Neural progenitor cell (in vitro differentiated cells): ENCODE data around the gene EVI2A. TPM values are rescaled to one million over a fixed set of nuclear protein-coding genes. Genes with fewer than 3 reads are reported as not detected.
A peak's percentile ranks its signal among the peaks of the same experiment; 100 is the strongest.

Experiments used
- DNase-seq: peaks from one replicate; pipeline ENCODE4 v3.0.0-alpha.2; 2016; ENCODE audit warnings: low spot score
- H2AFZ ChIP-seq: fragments of 200-600 bp; sonication (generic); replicated peaks from 2 replicates; pipeline ENCODE4 v1.6.1; 2016; ENCODE audit warnings: antibody characterized with exemption
- H3F3A ChIP-seq: fragments of 200-600 bp; sonication (generic); 2 replicates; pipeline ENCODE4 v1.6.1; 2016; ENCODE audit warnings: antibody characterized with exemption, low read depth
- H3K27ac ChIP-seq: fragments of 200-600 bp; sonication (generic); 2 replicates; pipeline ENCODE4 v1.5.1; 2016; ENCODE audit warnings: mild to moderate bottlenecking
- H3K27me3 ChIP-seq: fragments of 200-600 bp; sonication (generic); 2 replicates; pipeline ENCODE4 v1.6.1; 2016; ENCODE audit warnings: mild to moderate bottlenecking, moderate library complexity
- H3K36me3 ChIP-seq: fragments of 200-600 bp; sonication (generic); 2 replicates; pipeline ENCODE4 v1.5.1; 2016
- H3K4me1 ChIP-seq: fragments of 200-600 bp; sonication (generic); 2 replicates; pipeline ENCODE4 v1.6.1; 2016; ENCODE audit warnings: mixed run types
- H3K4me2 ChIP-seq: fragments of 200-600 bp; sonication (generic); 2 replicates; pipeline ENCODE4 v1.6.1; 2016
- H3K4me3 ChIP-seq: fragments of 200-600 bp; sonication (generic); 2 replicates; pipeline ENCODE4 v1.5.1; 2016
- H3K79me2 ChIP-seq: fragments of 200-600 bp; sonication (generic); 2 replicates; pipeline ENCODE4 v1.6.1; 2016; ENCODE audit warnings: low read depth
- H3K9ac ChIP-seq: fragments of 200-600 bp; sonication (generic); 2 replicates; pipeline ENCODE4 v1.6.1; 2016
- H3K9me3 ChIP-seq: fragments of 200-600 bp; sonication (generic); 2 replicates; pipeline ENCODE4 v1.5.1; 2016; ENCODE audit warnings: low read depth
- H4K20me1 ChIP-seq: fragments of 200-600 bp; sonication (generic); 2 replicates; pipeline ENCODE4 v1.6.1; 2016; ENCODE audit warnings: low read depth
- H3K27ac Mint-ChIP-seq: 3 replicates; pipeline ENCODE4 v1.8.0; 2021; ENCODE audit warnings: mixed read lengths
- H3K27me3 Mint-ChIP-seq: 2 replicates; pipeline ENCODE4 v1.8.0; 2022; ENCODE audit warnings: low read depth, mild to moderate bottlenecking, inconsistent platforms, moderate library complexity, mixed read lengths; ENCODE audit not compliant: insufficient read depth
- H3K36me3 Mint-ChIP-seq: 3 replicates; pipeline ENCODE4 v1.8.0; 2021; ENCODE audit warnings: mixed read lengths
- H3K4me1 Mint-ChIP-seq: 3 replicates; pipeline ENCODE4 v1.8.0; 2021; ENCODE audit warnings: mixed read lengths
- H3K4me3 Mint-ChIP-seq: 3 replicates; pipeline ENCODE4 v1.8.0; 2021; ENCODE audit warnings: mild to moderate bottlenecking, moderate library complexity, mixed read lengths
- H3K9me3 Mint-ChIP-seq: 3 replicates; pipeline ENCODE4 v1.8.0; 2020; ENCODE audit warnings: mixed read lengths
- CTCF ChIP-seq: fragments of 200-600 bp; sonication (generic); IDR thresholded peaks from 2 replicates; pipeline ENCODE4 v1.5.1; 2017; ENCODE audit warnings: antibody characterized with exemption, mild to moderate bottlenecking
- EZH2 ChIP-seq: fragments of 200-600 bp; sonication (generic); IDR thresholded peaks from 2 replicates; pipeline ENCODE4 v1.6.1; 2017; ENCODE audit warnings: antibody characterized with exemption, mild to moderate bottlenecking, moderate library complexity
- EZH2phosphoT487 ChIP-seq: fragments of 200-600 bp; sonication (generic); IDR thresholded peaks from 2 replicates; pipeline ENCODE4 v1.6.1; 2017; ENCODE audit warnings: antibody characterized with exemption
- total RNA-seq: library from RNA; depleted of rRNA; stranded (reverse); fragments of >200 nt; gene quantifications from 2 replicates; pipeline ENCODE4 v1.2.3, GENCODE V29; 2015; ENCODE audit warnings: low replicate concordance

The EVI2A gene
- total RNA-seq, 1 donor from 2014 or later: not detected

- Histone ChIP-seq H3K4me1 (no peaks in the 10 kb centered on the region), H3K27ac (no peak overlapping the region), H2AFZ (no peak overlapping the region), H3K9ac (no peak overlapping the region), H3K9me3 (no peaks in the 10 kb centered on the region), H3K36me3 (no peaks in the 10 kb centered on the region), H4K20me1 (no peaks in the 10 kb centered on the region), H3K27me3 (no peaks in the 10 kb centered on the region), H3F3A (no peaks in the 10 kb centered on the region), H3K4me2 (no peak overlapping the region), H3K79me2 (no peaks in the 10 kb centered on the region), H3K4me3 (no peak overlapping the region)
- no peak overlapping the region for H3K4me3 Mint-ChIP-seq
- peaks cover 3% of the 10 kb centered on the region for H3K9me3 Mint-ChIP-seq
- no peaks in the 10 kb centered on the region for H3K4me1 Mint-ChIP-seq
- no peak for DNase-seq
- peaks cover 3% of the 10 kb centered on the region for H3K27me3 Mint-ChIP-seq
- no peak for TF ChIP-seq CTCF
- TF ChIP-seq EZH2phosphoT487: no peak
- TF ChIP-seq EZH2: no peak
- no peak overlapping the region for H3K27ac Mint-ChIP-seq
- peaks cover 8% of the 10 kb centered on the region for H3K36me3 Mint-ChIP-seq
These were observed 13.8 kb downstream of the EVI2A start for GRCh38 chr17:31307640-31308039.

- Mint-ChIP-seq H3K27ac (no peak overlapping the region), H3K4me3 (no peak overlapping the region), H3K4me1 (peaks cover 3% of the 10 kb centered on the region), H3K27me3 (no peaks in the 10 kb centered on the region), H3K36me3 (peaks cover 4% of the 10 kb centered on the region), H3K9me3 (no peaks in the 10 kb centered on the region)
- Histone ChIP-seq H3K4me3 (no peak overlapping the region), H3K9me3 (no peaks in the 10 kb centered on the region), H3K36me3 (no peaks in the 10 kb centered on the region), H4K20me1 (no peaks in the 10 kb centered on the region), H3K9ac (no peak overlapping the region), H3K4me2 (no peak overlapping the region), H3K79me2 (no peaks in the 10 kb centered on the region), H3K4me1 (peaks cover 22% of the 10 kb centered on the region), H2AFZ (no peak overlapping the region), H3F3A (no peaks in the 10 kb centered on the region), H3K27me3 (no peaks in the 10 kb centered on the region), H3K27ac (no peak overlapping the region)
- TF ChIP-seq EZH2 (no peak), CTCF (no peak), EZH2phosphoT487 (no peak)
- no peak for DNase-seq
These were observed 21.8 kb downstream of the EVI2A start for GRCh38 chr17:31299624-31300023.

- Mint-ChIP-seq H3K4me1 (peaks cover 3% of the 10 kb centered on the region), H3K4me3 (no peak within 1 kb of the TSS), H3K36me3 (no peaks in the 10 kb centered on the region), H3K9me3 (no peaks in the 10 kb centered on the region), H3K27ac (no peak within 1 kb of the TSS), H3K27me3 (no peaks in the 10 kb centered on the region)
- no peaks in the 10 kb centered on the region for H3K36me3 ChIP-seq
- H3K4me3 ChIP-seq: no peak within 1 kb of the TSS
- H3K9ac ChIP-seq: no peak within 1 kb of the TSS
- peaks cover 22% of the 10 kb centered on the region for H3K4me1 ChIP-seq
- TF ChIP-seq EZH2 (no peak), EZH2phosphoT487 (no peak), CTCF (no peak)
- H3K9me3 ChIP-seq: no peaks in the 10 kb centered on the region
- peak within 1 kb of the TSS; percentile 15 for H3K27ac ChIP-seq
- no peaks in the 10 kb centered on the region for H4K20me1 ChIP-seq
- no peaks in the 10 kb centered on the region for H3K79me2 ChIP-seq
- H3F3A ChIP-seq: no peaks in the 10 kb centered on the region
- DNase-seq: peak; percentile 30
- no peak within 1 kb of the TSS for H2AFZ ChIP-seq
- H3K4me2 ChIP-seq: peak within 1 kb of the TSS; percentile 8
- no peaks in the 10 kb centered on the region for H3K27me3 ChIP-seq
These were observed 24.3 kb downstream of the EVI2A start, which contains the start of gene OMG for GRCh38 chr17:31297090-31297489. Gene OMG, minus strand, starts transcription at chr17:31297239. Its CDS starts 908 bp downstream, at chr17:31296331.
